ENCODE data around the gene TNS1.

The TNS1 gene

GRCh38 chr2:217805668-217806481, 196.9 kb downstream of the TNS1 start:
- no peak overlapping the region for H3K4me2 ChIP-seq
- no peaks in the 10 kb centered on the region for H3K4me1 ChIP-seq (ENCODE audit: low read depth, poor library complexity, severe bottlenecking)
- TF ChIP-seq CTCF (conservative IDR thresholded peaks at IDR 0.05; ENCODE audit: low read depth, low read length) = no peak
- H3K27me3 ChIP-seq (ENCODE audit: insufficient read depth, low read depth) = no peaks in the 10 kb centered on the region
- no peak overlapping the region for H3K9ac ChIP-seq
- H3K27ac ChIP-seq = no peak overlapping the region
- H4K20me1 ChIP-seq (ENCODE audit: insufficient read depth) = no peaks in the 10 kb centered on the region
- no peak overlapping the region for H2AFZ ChIP-seq (ENCODE audit: low read depth)
- no peaks in the 10 kb centered on the region for H3K79me2 ChIP-seq (ENCODE audit: insufficient read depth, low read depth)
- H3K36me3 ChIP-seq (ENCODE audit: insufficient read depth) = no peaks in the 10 kb centered on the region
- H3K4me3 ChIP-seq (IDR thresholded peaks at IDR 0.05; ENCODE audit: insufficient read depth, low read depth, low read length) = no peak overlapping the region

- no peaks in the 10 kb centered on the region for H3K4me1 ChIP-seq (ENCODE audit: low read depth, poor library complexity, severe bottlenecking)
- no peak overlapping the region for H3K27ac ChIP-seq
- no peaks in the 10 kb centered on the region for H3K79me2 ChIP-seq (ENCODE audit: insufficient read depth, low read depth)
- H2AFZ ChIP-seq (ENCODE audit: low read depth) = no peak overlapping the region
- TF ChIP-seq CTCF (conservative IDR thresholded peaks at IDR 0.05; ENCODE audit: low read depth, low read length) = no peak
- H3K9ac ChIP-seq = no peak overlapping the region
- H3K27me3 ChIP-seq (ENCODE audit: insufficient read depth, low read depth) = no peaks in the 10 kb centered on the region
- H3K4me3 ChIP-seq (IDR thresholded peaks at IDR 0.05; ENCODE audit: insufficient read depth, low read depth, low read length) = no peak overlapping the region
- H4K20me1 ChIP-seq (ENCODE audit: insufficient read depth) = no peaks in the 10 kb centered on the region
- no peak overlapping the region for H3K4me2 ChIP-seq
- no peaks in the 10 kb centered on the region for H3K36me3 ChIP-seq (ENCODE audit: insufficient read depth)
Observed at GRCh38 chr2:217804791-217805667, 197.8 kb downstream of the TNS1 start.

- Histone ChIP-seq H3K4me3 (IDR thresholded peaks at IDR 0.05; ENCODE audit: insufficient read depth, low read depth, low read length) (no peak overlapping the region), H3K4me1 (ENCODE audit: low read depth, poor library complexity, severe bottlenecking) (no peaks in the 10 kb centered on the region), H3K79me2 (ENCODE audit: insufficient read depth, low read depth) (no peaks in the 10 kb centered on the region), H3K4me2 (no peak overlapping the region), H4K20me1 (ENCODE audit: insufficient read depth) (no peaks in the 10 kb centered on the region), H3K27ac (no peak overlapping the region), H3K9ac (no peak overlapping the region), H3K27me3 (ENCODE audit: insufficient read depth, low read depth) (no peaks in the 10 kb centered on the region), H3K36me3 (ENCODE audit: insufficient read depth) (no peaks in the 10 kb centered on the region), H2AFZ (ENCODE audit: low read depth) (no peak overlapping the region)
- no peak for TF ChIP-seq CTCF (conservative IDR thresholded peaks at IDR 0.05; ENCODE audit: low read depth, low read length)
Observed at GRCh38 chr2:217804338-217804737, 198.5 kb downstream of the TNS1 start.

- no peak overlapping the region for H3K27ac ChIP-seq
- no peaks in the 10 kb centered on the region for H3K79me2 ChIP-seq (ENCODE audit: insufficient read depth, low read depth)
- no peaks in the 10 kb centered on the region for H3K36me3 ChIP-seq (ENCODE audit: insufficient read depth)
Observed at GRCh38 chr2:217803653-217803960, 199.2 kb downstream of the TNS1 start.

More at GRCh38 chr2:217803653-217803960, 199.2 kb downstream of the TNS1 start:
- H3K4me3 ChIP-seq (IDR thresholded peaks at IDR 0.05; ENCODE audit: insufficient read depth, low read depth, low read length) = no peak overlapping the region
- no peak overlapping the region for H3K9ac ChIP-seq
- no peaks in the 10 kb centered on the region for H3K4me1 ChIP-seq (ENCODE audit: low read depth, poor library complexity, severe bottlenecking)
- H3K27me3 ChIP-seq (ENCODE audit: insufficient read depth, low read depth) = no peaks in the 10 kb centered on the region
- H2AFZ ChIP-seq (ENCODE audit: low read depth) = no peak overlapping the region
- H4K20me1 ChIP-seq (ENCODE audit: insufficient read depth) = no peaks in the 10 kb centered on the region
- TF ChIP-seq CTCF (conservative IDR thresholded peaks at IDR 0.05; ENCODE audit: low read depth, low read length) = no peak
- H3K4me2 ChIP-seq = no peak overlapping the region

Measured in KMS-11 (cell line).